ENCODE data around the gene GNG4. TPM values are rescaled to one million over a fixed set of nuclear protein-coding genes. Genes with fewer than 3 reads are reported as not detected.

GNG4 gene
- total and polyA plus RNA-seq, 2 of the 4 experiments (the other 2 are of a cell fraction), result 0.18 to 0.29 TPM

- no peak overlapping the region for H3K18ac ChIP-seq (ENCODE audit: low read depth, low read length)
- peaks cover 8% of the 10 kb centered on the region for H3K9me3 ChIP-seq (ENCODE audit: control insufficient read depth, insufficient read depth, low read length)
- no peak overlapping the region for H3K4ac ChIP-seq (ENCODE audit: low read depth, low read length)
- H4K91ac ChIP-seq (ENCODE audit: insufficient read depth, low read depth, low read length), result no peak overlapping the region
- ATAC-seq (ENCODE audit: low read depth) (no peak), DNase-seq (no peak)
- in situ Hi-C loops (cut with MboI; ENCODE audit: low sequenced_read_pairs) (no loop called here), dilution Hi-C loops (cut with HindIII; ENCODE audit: low sequenced_read_pairs, unreplicated experiment) (no loop called here), intact Hi-C loops (cut with micrococcal nuclease) (no loop called here)
- H3K56ac ChIP-seq (ENCODE audit: extremely low read depth, insufficient read depth, low read length), result no peak overlapping the region; the same call in 1 of the 2 replicates
- H3K14ac ChIP-seq (replicated peaks; ENCODE audit: low read depth, low read length), result no peak overlapping the region
- no peak overlapping the region for H3K27ac ChIP-seq (ENCODE audit: insufficient read depth, low read length)
- no peaks in the 10 kb centered on the region for H3K79me1 ChIP-seq (ENCODE audit: low read depth in 1 of 2, low read length in 2 of 2)
- no peak overlapping the region for H3K4me3 ChIP-seq (ENCODE audit: insufficient read depth, low read depth, low read length)
- H3K36me3 ChIP-seq (ENCODE audit: control insufficient read depth, insufficient read depth, low read length), result peaks cover 6% of the 10 kb centered on the region
- H3K23ac ChIP-seq (ENCODE audit: low read depth, low read length), result no peak overlapping the region
- no peak overlapping the region for H2BK120ac ChIP-seq (ENCODE audit: low read depth, low read length)
- POLR2A ChIA-PET (ENCODE audit: unreplicated experiment), result no interaction called here
- no peak overlapping the region for H2BK15ac ChIP-seq (ENCODE audit: low read depth, low read length)
- CTCF ChIA-PET, result no interaction called here
- H4K5ac ChIP-seq (ENCODE audit: low read depth, low read length), result no peak overlapping the region
- no peak overlapping the region for H2BK5ac ChIP-seq (ENCODE audit: low read depth, low read length, poor library complexity, severe bottlenecking)
- no peak overlapping the region for H2AK9ac ChIP-seq (replicated peaks; ENCODE audit: low read depth, low read length, poor library complexity)
- no CpG with 5 or more reads among the region's 2 CpGs for WGBS, 2 experiments (ENCODE audit: extremely low coverage in 2 of 2, insufficient read length in 1 of 2)
- no peaks in the 10 kb centered on the region for H3K4me1 ChIP-seq (ENCODE audit: control insufficient read depth, insufficient read depth, low read length)
- no peak overlapping the region for H4K8ac ChIP-seq (ENCODE audit: low read depth in 2 of 2, low read length in 2 of 2)
- H2AFZ ChIP-seq (replicated peaks; ENCODE audit: low read length, poor library complexity), result no peak overlapping the region
- H3K4me2 ChIP-seq (ENCODE audit: low read depth, low read length), result no peak overlapping the region
- H2BK20ac ChIP-seq (ENCODE audit: low read depth, low read length), result no peak overlapping the region
- no peak overlapping the region for H3K9ac ChIP-seq (ENCODE audit: low read depth, low read length)
- TF ChIP-seq CEBPB (IDR thresholded peaks at IDR 0.05; ENCODE audit: low read depth, low read length) (no peak), BHLHE40 (IDR thresholded peaks at IDR 0.05; ENCODE audit: low read depth, low read length) (no peak), RFX5 (IDR thresholded peaks at IDR 0.05; ENCODE audit: low read depth, low read length) (no peak), ELK1 (IDR thresholded peaks at IDR 0.05; ENCODE audit: borderline replicate concordance, low read depth, low read length) (no peak), RCOR1 (IDR thresholded peaks at IDR 0.05; ENCODE audit: insufficient replicate concordance, low read length) (no peak), CTCF (conservative IDR thresholded peaks at IDR 0.05; ENCODE audit: low read depth, low read length) (no peak), RAD21 (IDR thresholded peaks at IDR 0.05; ENCODE audit: low read length) (no peak)
- no TSS peak for BruUV-seq (replicated peaks)
- H3K9me1 ChIP-seq (ENCODE audit: insufficient read depth, low read length), result peaks cover 8% of the 10 kb centered on the region; the same call in 1 of the 2 replicates
- no peak overlapping the region for H2AK5ac ChIP-seq (ENCODE audit: low read depth, low read length)
- H4K20me1 ChIP-seq (ENCODE audit: insufficient read depth, low read length), result no peaks in the 10 kb centered on the region
- H3K27me3 ChIP-seq (ENCODE audit: control insufficient read depth, insufficient read depth, low read length), result no peaks in the 10 kb centered on the region
Measured at GRCh38 chr1:235679005-235679404, 29.4 kb upstream of the GNG4 start.
